ENCODE measurements around the gene S100A9. TPM values are rescaled to one million over a fixed set of nuclear protein-coding genes. Genes with fewer than 3 reads are reported as not detected.

The S100A9 gene
- total RNA-seq, 1 experiment from 2014 or later, result not detected

DNA sequence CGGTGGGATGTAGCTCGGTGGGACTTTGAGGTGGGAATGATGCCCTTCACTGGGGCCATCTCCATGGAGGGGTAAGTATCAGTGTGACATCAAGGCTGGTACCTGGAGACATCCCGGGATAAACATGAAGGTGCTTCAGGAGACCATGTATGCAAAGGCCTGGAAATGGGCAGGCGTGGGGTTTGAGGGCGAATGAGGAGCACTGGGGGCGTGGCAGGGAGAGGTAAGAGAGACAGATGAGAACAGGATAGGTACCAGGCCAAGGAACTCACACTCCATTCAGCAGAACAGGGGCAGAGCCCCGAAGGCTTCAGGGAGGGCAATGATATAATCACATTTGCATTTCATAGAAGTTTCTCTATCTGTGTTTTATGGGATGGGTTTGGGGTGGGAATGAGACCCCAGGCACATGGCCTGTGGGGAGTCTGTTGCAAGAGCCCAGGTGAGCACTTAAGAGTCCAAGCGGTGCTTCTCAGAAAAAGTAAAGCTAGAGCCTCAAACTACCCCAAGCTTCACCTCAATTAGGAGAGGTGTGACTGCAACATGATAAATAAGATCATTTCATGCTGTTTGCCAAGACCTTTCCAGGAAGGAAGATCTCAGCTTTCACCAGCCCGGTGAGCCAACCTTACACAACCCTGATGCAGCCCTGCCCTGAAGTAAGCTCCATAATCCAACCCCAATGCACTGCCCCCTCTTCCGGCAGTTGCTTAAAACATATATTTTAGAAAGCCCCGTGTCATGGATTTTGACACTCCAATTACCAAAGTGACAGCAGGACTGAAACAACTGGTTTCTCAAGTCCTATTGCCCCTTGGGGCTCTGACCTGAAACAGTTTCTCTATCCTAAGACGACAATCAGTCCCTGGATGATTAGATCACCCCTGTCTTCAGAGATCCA lies 7.4 kb downstream of the S100A9 start:
- Histone ChIP-seq H2BK120ac (ENCODE audit: low read depth, low read length, poor library complexity, severe bottlenecking) (no peak overlapping the region), H3K56ac (ENCODE audit: insufficient read length, low read depth, low read length) (no peak overlapping the region), H2BK20ac (ENCODE audit: low read depth, low read length, poor library complexity, severe bottlenecking) (no peak overlapping the region), H3K79me1 (ENCODE audit: insufficient read depth, low read depth, low read length, poor library complexity, severe bottlenecking) (no peaks in the 10 kb centered on the region), H3K9ac (ENCODE audit: extremely low read depth, insufficient read length, low read length) (no peak overlapping the region), H2AFZ (ENCODE audit: low read length) (no peak overlapping the region), H3K18ac (ENCODE audit: insufficient read length, low read depth, low read length) (no peak overlapping the region), H3K4me1 (ENCODE audit: insufficient read depth, low read length) (no peaks in the 10 kb centered on the region), H3T11ph (ENCODE audit: low read length) (no peak overlapping the region), H3K27me3 (ENCODE audit: insufficient read depth, low read length) (no peaks in the 10 kb centered on the region), H3K27ac (ENCODE audit: insufficient read length, low read depth, low read length) (no peak overlapping the region), H3K23ac (ENCODE audit: insufficient read length, low read depth, low read length) (no peak overlapping the region), H3K23me2 (ENCODE audit: insufficient read length, low read depth, low read length, poor library complexity, severe bottlenecking) (no peaks in the 10 kb centered on the region), H4K91ac (ENCODE audit: insufficient read length, low read depth, low read length) (no peak overlapping the region), H3K4ac (ENCODE audit: low read depth, low read length) (no peak overlapping the region), H2AK5ac (ENCODE audit: insufficient read length, low read length) (no peak overlapping the region), H4K5ac (ENCODE audit: insufficient read length, low read depth, low read length) (no peak overlapping the region), H3K79me2 (ENCODE audit: insufficient read depth, low read length) (no peaks in the 10 kb centered on the region), H3K9me3 (ENCODE audit: control insufficient read depth, low read depth, low read length) (no peaks in the 10 kb centered on the region), H2BK5ac (ENCODE audit: insufficient read length, low read length) (no peak overlapping the region), H4K20me1 (ENCODE audit: control insufficient read depth, insufficient read depth, insufficient read length) (no peaks in the 10 kb centered on the region), H2BK15ac (ENCODE audit: low read depth, low read length) (no peak overlapping the region), H3K14ac (ENCODE audit: insufficient read depth, low read length) (no peak overlapping the region), H3K4me2 (ENCODE audit: insufficient read depth, insufficient read length, low read length) (no peak overlapping the region), H2BK12ac (ENCODE audit: insufficient read length, low read depth, low read length) (no peak overlapping the region), H4K8ac (replicated peaks; ENCODE audit: insufficient read length, low read depth, low read length) (no peak overlapping the region)
- Mint-ChIP-seq H3K27me3 (ENCODE audit: low read depth) (peaks cover 4% of the 10 kb centered on the region), H3K36me3 (ENCODE audit: insufficient read depth in 1 of 3, low read depth in 3 of 3) (no peaks in the 10 kb centered on the region), H3K4me1 (no peaks in the 10 kb centered on the region), H3K27ac (no peak overlapping the region), H3K9me3 (peaks cover 0 to 10% of the 10 kb centered on the region in 2 experiments; a peak in 1 of 5 replicates), H3K4me3 (no peak overlapping the region)
- no CpG with 5 or more reads among the region's 12 CpGs for WGBS (ENCODE audit: extremely low coverage, insufficient read length, low lambda C conversion rate)
- DNase-seq, result peak; percentile 17
- TF ChIP-seq, protein P1, sequence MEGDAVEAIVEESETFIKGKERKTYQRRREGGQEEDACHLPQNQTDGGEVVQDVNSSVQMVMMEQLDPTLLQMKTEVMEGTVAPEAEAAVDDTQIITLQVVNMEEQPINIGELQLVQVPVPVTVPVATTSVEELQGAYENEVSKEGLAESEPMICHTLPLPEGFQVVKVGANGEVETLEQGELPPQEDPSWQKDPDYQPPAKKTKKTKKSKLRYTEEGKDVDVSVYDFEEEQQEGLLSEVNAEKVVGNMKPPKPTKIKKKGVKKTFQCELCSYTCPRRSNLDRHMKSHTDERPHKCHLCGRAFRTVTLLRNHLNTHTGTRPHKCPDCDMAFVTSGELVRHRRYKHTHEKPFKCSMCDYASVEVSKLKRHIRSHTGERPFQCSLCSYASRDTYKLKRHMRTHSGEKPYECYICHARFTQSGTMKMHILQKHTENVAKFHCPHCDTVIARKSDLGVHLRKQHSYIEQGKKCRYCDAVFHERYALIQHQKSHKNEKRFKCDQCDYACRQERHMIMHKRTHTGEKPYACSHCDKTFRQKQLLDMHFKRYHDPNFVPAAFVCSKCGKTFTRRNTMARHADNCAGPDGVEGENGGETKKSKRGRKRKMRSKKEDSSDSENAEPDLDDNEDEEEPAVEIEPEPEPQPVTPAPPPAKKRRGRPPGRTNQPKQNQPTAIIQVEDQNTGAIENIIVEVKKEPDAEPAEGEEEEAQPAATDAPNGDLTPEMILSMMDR (conservative IDR thresholded peaks at IDR 0.05), result no peak

Measured in H9 (cell line).